K562 (cell line): Measurements from ENCODE around the gene SLC35A4. TPM values are rescaled to one million over a fixed set of nuclear protein-coding genes. Genes with fewer than 3 reads are reported as not detected.
A peak's percentile ranks its signal among the peaks of the same experiment; 100 is the strongest.

ENCODE experiments used
- ATAC-seq: fragments of 200-7000 bp; cut with Tn5 transposase; 3 replicates; pipeline ENCODE4 v1.9.1; 2020; ENCODE audit warnings: moderate library complexity
- BruUV-seq: library from RNA; stranded (reverse); fragments of 400-500 nt; replicated peaks from 2 replicates; lab custom pipeline; 2021; lab: Mats Ljungman, UMichigan
- CTCF ChIA-PET: fragments of 300-600 bp; formaldehyde crosslinking; extraction: SDS; loops from one replicate; lab custom pipeline; 2021; ENCODE audit warnings: low intra/inter-chr PET ratio; lab: Yijun Ruan, JAX
- POLR2A ChIA-PET: fragments of 300-600, 350-650 bp; sonication (Branson Sonifier 250); formaldehyde crosslinking; extraction: SDS; loops from one replicate; lab custom pipeline; 2021; ENCODE audit warnings: antibody characterized with exemption, inconsistent platforms; lab: Yijun Ruan, JAX
- DNase-seq, 4 experiments: peaks; one replicate each; pipeline versions ENCODE4 v3.0.0 to v3.0.0-alpha.2; 2011 to 2018; ENCODE audit warnings: low spot score in 3 of 4, mixed read lengths in 3 of 4; ENCODE audit errors: extremely low read depth in 1 of 4
- FAIRE-seq: peaks from 2 replicates; lab custom pipeline; 2011; peaks lifted over from hg19 to GRCh38; lab: Jason Lieb, UNC
- H2AFZ ChIP-seq: 2 replicates; pipeline ENCODE4 v1.6.0; 2011; ENCODE audit warnings: low read depth, low read length, control low read depth, inconsistent platforms
- H3K27ac ChIP-seq: fragments of 200-600 bp; 3 replicates; pipeline ENCODE4 v1.8.0; 2011; ENCODE audit warnings: low read depth, mild to moderate bottlenecking, control low read depth, inconsistent platforms, low read length, moderate library complexity, mixed read lengths; ENCODE audit errors: extremely low read depth
- H3K27me3 ChIP-seq, 2 experiments: fragments of 300-600 bp in 1 of 2; 2 replicates in 1 of 2; 3 replicates in 1 of 2; pipeline versions ENCODE4 v1.6.0 to v1.8.0; 2011; ENCODE audit warnings: inconsistent platforms in 2 of 2, low read length in 2 of 2, mild to moderate bottlenecking in 1 of 2, mixed read lengths in 1 of 2, moderate library complexity in 1 of 2; ENCODE audit not compliant: control insufficient read depth in 2 of 2, insufficient read depth in 2 of 2
- H3K36me3 ChIP-seq: fragments of 300-600 bp; 3 replicates; pipeline ENCODE4 v1.8.0; 2011; ENCODE audit warnings: mild to moderate bottlenecking, low read length, inconsistent platforms; ENCODE audit not compliant: control insufficient read depth, insufficient read depth
- H3K4me1 ChIP-seq, 2 experiments: fragments of 200-600 bp in 1 of 2; replicated peaks in 1 of 2; 2 replicates in 1 of 2; 3 replicates in 1 of 2; pipeline versions ENCODE4 v1.5.1 to v1.8.0; 2011; ENCODE audit warnings: inconsistent platforms in 2 of 2, low read length in 2 of 2, mild to moderate bottlenecking in 1 of 2, mixed read lengths in 1 of 2, moderate library complexity in 1 of 2; ENCODE audit not compliant: control insufficient read depth in 2 of 2, insufficient read depth in 2 of 2
- H3K4me2 ChIP-seq: 2 replicates; pipeline ENCODE4 v1.6.1; 2011; ENCODE audit warnings: low read length, control low read depth, inconsistent platforms, mixed read lengths; ENCODE audit not compliant: insufficient read depth
- H3K4me3 ChIP-seq: fragments of 200-600 bp; sonication (generic), shearing (Covaris generic); 2 replicates; pipeline ENCODE4 v1.5.1; 2016; ENCODE audit warnings: control low read depth, inconsistent platforms
- H3K79me2 ChIP-seq: fragments of 200-600 bp; 3 replicates; pipeline ENCODE4 v1.8.0; 2011; ENCODE audit warnings: low read length, inconsistent platforms; ENCODE audit not compliant: control insufficient read depth, insufficient read depth
- H3K9ac ChIP-seq, 2 experiments: 2 replicates each; pipeline versions ENCODE4 v1.6.0 to v1.6.1; 2011; ENCODE audit warnings: low read depth in 2 of 2, low read length in 2 of 2, control low read depth in 1 of 2, inconsistent platforms in 1 of 2, mild to moderate bottlenecking in 1 of 2, mixed read lengths in 1 of 2; ENCODE audit not compliant: insufficient read depth in 1 of 2
- H3K9me1 ChIP-seq: one replicate; pipeline ENCODE4 v1.6.0; 2011; ENCODE audit warnings: inconsistent platforms, mild to moderate bottlenecking, low read length, moderate library complexity; ENCODE audit not compliant: control insufficient read depth, insufficient read depth
- H3K9me3 ChIP-seq: replicated peaks from 2 replicates; pipeline ENCODE4 v1.5.1; 2011; ENCODE audit warnings: low read depth, low read length, inconsistent platforms; ENCODE audit not compliant: control insufficient read depth, insufficient read depth
- H4K20me1 ChIP-seq: replicated peaks from 2 replicates; pipeline ENCODE4 v1.6.1; 2011; ENCODE audit warnings: low read length, inconsistent platforms, mixed read lengths; ENCODE audit not compliant: control insufficient read depth, insufficient read depth
- ARID1B ChIP-seq: fragments of 450-650 bp; IDR thresholded peaks from 2 replicates; pipeline ENCODE4 v1.6.1; 2016; ENCODE audit warnings: antibody characterized with exemption, mild to moderate bottlenecking, inconsistent platforms
- CC2D1A ChIP-seq: fragments of 450-650 bp; IDR thresholded peaks from 2 replicates; pipeline ENCODE4 v1.6.1; 2017; ENCODE audit warnings: mild to moderate bottlenecking
- GTF2F1 ChIP-seq: IDR thresholded peaks from 2 replicates; pipeline ENCODE4 v1.6.1; 2011; ENCODE audit warnings: low read depth, low read length, improper control_type of control experiment
- HIVEP1 ChIP-seq: fragments of 250-450 bp; sonication (Bioruptor Pico); IDR thresholded peaks from 2 replicates; pipeline ENCODE4 v1.4.0; 2020; ENCODE audit warnings: mild to moderate bottlenecking
- MAFF ChIP-seq: IDR thresholded peaks from 2 replicates; pipeline ENCODE4 v1.6.1; 2012; ENCODE audit warnings: low read length, improper control_type of control experiment
- MCM3 ChIP-seq: fragments of 450-650 bp; IDR thresholded peaks from 2 replicates; pipeline ENCODE4 v1.6.1; 2016
- PTRF ChIP-seq: fragments of 450-650 bp; IDR thresholded peaks from 2 replicates; pipeline ENCODE4 v1.6.1; 2016; ENCODE audit warnings: mild to moderate bottlenecking, missing genetic modification characterization, missing compliant biosample characterization
- PURB ChIP-seq: sonication (generic); formaldehyde crosslinking; IDR thresholded peaks from 2 replicates; pipeline ENCODE4 v1.9.0; 2021; ENCODE audit warnings: low read depth, mild to moderate bottlenecking, missing genetic modification reagents
- RBM34 ChIP-seq: fragments of 200-400 bp; formaldehyde crosslinking; IDR thresholded peaks from 2 replicates; pipeline ENCODE4 v1.6.1; 2018; ENCODE audit warnings: low read length, borderline replicate concordance; ENCODE audit not compliant: insufficient read depth
- RFX1 ChIP-seq: fragments of 450-650 bp; IDR thresholded peaks from 2 replicates; pipeline ENCODE4 v1.6.1; 2016; ENCODE audit warnings: mild to moderate bottlenecking, moderate library complexity
- RREB1 ChIP-seq: fragments of 250-450 bp; sonication (Bioruptor Pico); IDR thresholded peaks from 2 replicates; pipeline ENCODE4 v1.4.0; 2020
- TCFL5 ChIP-seq: fragments of 250-450 bp; sonication (Bioruptor Pico); conservative IDR thresholded peaks from 2 replicates; pipeline ENCODE4 v1.6.1; 2021; ENCODE audit warnings: mild to moderate bottlenecking, moderate library complexity, matching md5 sums
- ZBTB26 ChIP-seq: fragments of 450-650 bp; formaldehyde crosslinking; IDR thresholded peaks from 2 replicates; pipeline ENCODE4 v1.4.0; 2022; ENCODE audit warnings: missing genetic modification characterization
- ZBTB33 ChIP-seq: sonication (generic); formaldehyde crosslinking; IDR thresholded peaks from 2 replicates; pipeline ENCODE4 v1.8.1; 2023; ENCODE audit warnings: mild to moderate bottlenecking, missing genetic modification reagents
- WGBS: fragments of 100-300 bp; shearing (Covaris generic); methylation state at CpG from one replicate; pipeline ENCODE4 v1.1.6; 2016; ENCODE audit warnings: low coverage, mixed read lengths; ENCODE audit not compliant: insufficient coverage; ENCODE audit errors: missing lambda C conversion rate; 5-methylcytosine and 5-hydroxymethylcytosine counted together
- in situ Hi-C: fragments of 300-500 bp; cut with MboI; formaldehyde crosslinking; loops from 4 replicates; pipeline ENCODE4 v1.15.0; 2018; ENCODE audit warnings: inconsistent platforms, mixed read lengths
- intact Hi-C: fragments of 100-400 bp; cut with micrococcal nuclease; formaldehyde crosslinking; loops from 2 replicates; pipeline ENCODE4 v1.14.2; 2022
- polyA plus RNA-seq, 8 experiments: library from polyadenylated mRNA; depleted of rRNA in 4 of 8; stranded (reverse) in 5 of 8; unstranded in 3 of 8; fragments of >200 nt; fragmentation: Nextera tagmentation in 2 of 8; fragmentation: Illumina TruSeq in 1 of 8; extraction: Ambion mirVana in 2 of 8; extraction: Trizol in 1 of 8; gene quantifications; 2 replicates each; pipeline versions ENCODE4 v1.2.1 to v1.2.3, GENCODE V29; 2011 to 2014; ENCODE audit warnings: inconsistent platforms in 1 of 8, missing spikeins in 1 of 8
- total RNA-seq, 7 experiments: library from RNA; depleted of rRNA in 6 of 7; stranded (reverse); fragments of >200 nt in 6 of 7; fragmentation: Illumina TruSeq in 2 of 7; extraction: Trizol in 2 of 7; gene quantifications; 2 replicates each; pipeline versions ENCODE4 v1.2.1 to v1.2.3, GENCODE V29; 2011 to 2021; ENCODE audit warnings: low replicate concordance in 1 of 7

Gene SLC35A4
- total and polyA plus RNA-seq, 9 of the 15 experiments (the other 6 are each of a cell fraction or from before 2014, with no cell fraction given): 21.8 to 171 (median 42.5) TPM

GRCh38 chr5:140575309-140575708, 10.7 kb downstream of the SLC35A4 start:
- intact Hi-C loops (loop anchor here (1.0 kb wide), 3 partner anchors 60 to 137 kb away; partner anchors contain the start of gene TMCO6), in situ Hi-C loops (no loop called here)
- ChIA-PET POLR2A (no interaction called here), CTCF (interaction anchor here (0.7 kb wide), 1 partner anchor 159 kb away, joined by 3 read pairs; no protein-coding TSS in a partner anchor)
- ATAC-seq (peak; percentile 92), FAIRE-seq (peak; percentile 67), DNase-seq (peak in 3 of 4 experiments; percentile 42 to 70 (median 61))
- H3K9ac ChIP-seq: peak overlapping the region in 1 of 2 experiments; percentile 70; a peak in 1 of 4 replicates
- H3K9me3 ChIP-seq: no peaks in the 10 kb centered on the region
- H3K27ac ChIP-seq: no peak overlapping the region
- H3K9me1 ChIP-seq: no peaks in the 10 kb centered on the region
- no peaks in the 10 kb centered on the region for H3K79me2 ChIP-seq
- peaks cover 8 to 10% of the 10 kb centered on the region in 2 experiments; a peak in 3 of 5 replicates for H3K4me1 ChIP-seq
- 63% methylated on average over 7 of the region's 8 CpGs for WGBS
- BruUV-seq: no TSS peak
- H3K4me2 ChIP-seq: no peak overlapping the region
- H3K36me3 ChIP-seq: 0 out of 3 replicates have a peak, but pooled peaks cover 3% of the 10 kb centered on the region
- H3K27me3 ChIP-seq: no peaks in the 10 kb centered on the region
- H2AFZ ChIP-seq: peak overlapping the region; percentile 57; the same call in 1 of the 2 replicates
- H3K4me3 ChIP-seq: no peak overlapping the region
- no peaks in the 10 kb centered on the region for H4K20me1 ChIP-seq
- TF ChIP-seq RFX1 (no peak), ARID1B (no peak), MCM3 (no peak), HIVEP1 (CRISPR knock-in tag) (no peak), RREB1 (CRISPR knock-in tag) (no peak), TCFL5 (no peak), PURB (CRISPR knock-in tag) (no peak), PTRF (tag) (no peak), CC2D1A (peak; percentile 79; the same call in 1 of the 2 replicates), RBM34 (no peak), GTF2F1 (no peak), ZBTB33 (CRISPR knock-in tag) (no peak), ZBTB26 (CRISPR knock-in tag) (no peak), MAFF (no peak)
